ENCODE results near the gene SMYD2. TPM values are rescaled to one million over a fixed set of nuclear protein-coding genes. Genes with fewer than 3 reads are reported as not detected.
"Not testable (repeated sequence)": the region's sequence is repeated elsewhere in the genome, so short reads cannot be mapped to it uniquely, and the experiment has no call there.

The SMYD2 gene
- total RNA-seq, 2 donors from 2014 or later, result 6.2 to 89.5 TPM

DNA sequence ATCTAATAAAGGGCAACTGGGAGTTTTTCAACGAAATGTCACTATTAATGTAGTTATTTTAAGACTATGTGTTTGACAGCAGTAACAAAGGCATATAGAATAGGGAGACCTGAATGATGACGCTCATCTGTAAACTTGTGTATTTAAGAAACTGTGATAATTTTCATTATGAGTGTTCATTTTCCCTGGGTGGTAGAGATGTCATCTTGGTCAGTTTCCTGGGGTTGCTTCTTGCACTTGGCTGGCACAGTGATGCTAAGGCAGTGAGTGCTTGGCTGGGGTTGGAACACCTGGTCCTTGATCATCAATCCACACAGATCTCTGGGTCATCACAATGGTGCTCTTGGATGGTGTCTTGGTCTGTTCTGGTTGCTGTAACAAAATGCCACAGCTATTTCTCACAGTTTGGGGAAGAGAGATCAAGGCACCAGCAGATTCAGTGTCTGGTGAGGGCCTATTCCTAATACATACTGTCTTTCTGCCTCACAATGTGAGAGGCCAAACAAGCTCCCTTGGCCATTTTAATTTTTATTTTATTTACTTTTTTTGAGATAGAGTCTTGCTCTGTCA lies 7.9 kb upstream of the SMYD2 start:
- DNase-seq (ENCODE audit: low spot score), result no peak
- Histone ChIP-seq H3K27me3 (no peaks in the 10 kb centered on the region), H3K9me3 (peaks cover 0 to 2% of the 10 kb centered on the region in 2 donors), H3K27ac (no peak overlapping the region), H3K4me1 (peaks cover 0 to 5% of the 10 kb centered on the region in 2 donors), H3K36me3 (no peaks in the 10 kb centered on the region), H3K4me3 (no peak overlapping the region)
- TF ChIP-seq, protein P1, sequence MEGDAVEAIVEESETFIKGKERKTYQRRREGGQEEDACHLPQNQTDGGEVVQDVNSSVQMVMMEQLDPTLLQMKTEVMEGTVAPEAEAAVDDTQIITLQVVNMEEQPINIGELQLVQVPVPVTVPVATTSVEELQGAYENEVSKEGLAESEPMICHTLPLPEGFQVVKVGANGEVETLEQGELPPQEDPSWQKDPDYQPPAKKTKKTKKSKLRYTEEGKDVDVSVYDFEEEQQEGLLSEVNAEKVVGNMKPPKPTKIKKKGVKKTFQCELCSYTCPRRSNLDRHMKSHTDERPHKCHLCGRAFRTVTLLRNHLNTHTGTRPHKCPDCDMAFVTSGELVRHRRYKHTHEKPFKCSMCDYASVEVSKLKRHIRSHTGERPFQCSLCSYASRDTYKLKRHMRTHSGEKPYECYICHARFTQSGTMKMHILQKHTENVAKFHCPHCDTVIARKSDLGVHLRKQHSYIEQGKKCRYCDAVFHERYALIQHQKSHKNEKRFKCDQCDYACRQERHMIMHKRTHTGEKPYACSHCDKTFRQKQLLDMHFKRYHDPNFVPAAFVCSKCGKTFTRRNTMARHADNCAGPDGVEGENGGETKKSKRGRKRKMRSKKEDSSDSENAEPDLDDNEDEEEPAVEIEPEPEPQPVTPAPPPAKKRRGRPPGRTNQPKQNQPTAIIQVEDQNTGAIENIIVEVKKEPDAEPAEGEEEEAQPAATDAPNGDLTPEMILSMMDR (IDR thresholded peaks at IDR 0.05), result no peak

GRCh38 chr1:214275700-214276099 lies 5.3 kb upstream of the SMYD2 start:
- not testable (repeated sequence) for DNase-seq (ENCODE audit: low spot score); H3K36me3 ChIP-seq; H3K9me3 ChIP-seq; H3K27ac ChIP-seq; H3K4me3 ChIP-seq; H3K27me3 ChIP-seq
- peaks cover 0 to 19% of the 10 kb centered on the region in 2 donors for H3K4me1 ChIP-seq

DNA sequence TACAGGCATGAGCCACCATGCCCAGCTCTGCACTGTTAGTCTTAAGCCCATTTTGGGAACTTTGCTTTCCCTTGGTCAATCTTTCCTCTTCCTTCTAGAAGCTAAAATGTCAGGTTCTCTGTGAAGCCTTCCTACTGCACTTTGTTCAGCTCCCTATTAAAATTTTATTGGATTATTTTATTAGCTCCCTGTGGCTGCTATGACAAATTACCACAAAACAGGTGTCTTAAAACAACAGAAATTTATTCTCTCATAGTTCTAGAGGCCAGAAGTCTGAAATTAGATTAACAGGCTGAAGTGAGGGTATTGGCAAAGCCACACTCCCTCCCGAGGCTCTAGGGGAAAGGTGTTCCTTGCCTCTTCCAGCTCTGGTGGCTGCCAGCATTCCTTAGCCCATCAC lies 4.2 kb upstream of the SMYD2 start:
- Histone ChIP-seq H3K27ac (no peak overlapping the region), H3K4me3 (no peak overlapping the region), H3K27me3 (no peaks in the 10 kb centered on the region), H3K4me1 (peaks cover 0 to 23% of the 10 kb centered on the region in 2 donors), H3K9me3 (peaks cover 0 to 2% of the 10 kb centered on the region in 2 donors), H3K36me3 (no peaks in the 10 kb centered on the region)
- TF ChIP-seq, protein P1 (IDR thresholded peaks at IDR 0.05), result no peak
- no peak for DNase-seq (ENCODE audit: low spot score)

DNA sequence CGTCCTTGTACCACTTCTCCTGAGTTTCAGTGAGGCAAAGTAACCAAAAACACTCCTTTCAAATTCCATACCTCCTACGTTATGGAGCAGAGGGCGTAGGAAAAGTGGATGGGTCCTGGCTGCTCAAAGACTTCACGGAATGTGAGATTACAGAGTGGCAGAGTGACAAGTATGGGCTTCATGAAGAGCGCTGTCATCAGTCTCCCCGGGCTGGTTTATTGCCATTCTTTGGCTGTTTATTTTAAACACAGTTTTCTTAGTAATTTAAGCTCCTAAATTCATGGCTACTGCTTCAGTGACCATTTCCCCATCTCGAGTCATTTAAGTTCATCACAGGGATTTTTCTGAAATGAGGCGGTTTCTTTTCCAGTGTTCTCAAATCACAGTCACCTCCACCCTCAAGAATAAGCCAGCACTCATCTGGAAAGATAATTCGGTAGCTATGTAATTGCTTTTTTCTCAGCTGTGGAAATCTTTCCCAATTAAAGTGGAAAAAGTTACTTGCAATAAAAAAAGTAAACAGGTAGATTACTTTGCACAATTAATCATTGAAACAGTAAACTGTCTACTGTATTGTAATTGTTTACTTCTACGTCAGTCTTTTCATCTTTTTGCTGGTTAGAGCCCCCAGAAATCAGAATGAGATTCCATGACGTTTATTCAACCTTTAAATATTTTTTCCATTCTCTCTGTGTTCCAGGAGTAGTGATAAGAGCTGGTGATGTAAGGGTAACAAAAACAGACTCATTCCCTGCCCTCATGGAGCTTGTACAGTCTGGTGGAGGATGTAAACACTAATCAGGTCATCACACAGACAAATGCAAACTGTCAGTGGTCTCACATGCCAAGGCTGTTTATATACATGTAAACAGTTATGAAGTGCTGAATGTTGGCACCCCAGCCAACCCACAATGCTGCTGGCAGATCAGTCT lies 3.0 kb upstream of the SMYD2 start:
- TF ChIP-seq, protein P1 (IDR thresholded peaks at IDR 0.05), result no peak
- no peak for DNase-seq (ENCODE audit: low spot score)
- no peak overlapping the region for H3K4me3 ChIP-seq
- no peak overlapping the region for H3K27ac ChIP-seq
- H3K4me1 ChIP-seq, result peaks cover 0 to 29% of the 10 kb centered on the region in 2 donors
- no peaks in the 10 kb centered on the region for H3K36me3 ChIP-seq
- no peaks in the 10 kb centered on the region for H3K27me3 ChIP-seq
- peaks cover 0 to 2% of the 10 kb centered on the region in 2 donors for H3K9me3 ChIP-seq

GRCh38 chr1:214280386-214281020 lies 456 bp upstream of the SMYD2 start:
- TF ChIP-seq, protein P1 (IDR thresholded peaks at IDR 0.05), result no peak
- peak; percentile 75 for DNase-seq (ENCODE audit: low spot score)
- H3K27ac ChIP-seq, result peak overlapping the region; percentile 78 to 86
- H3K4me3 ChIP-seq, result peak overlapping the region; percentile 89 to 92
- H3K36me3 ChIP-seq, result no peaks in the 10 kb centered on the region
- no peaks in the 10 kb centered on the region for H3K27me3 ChIP-seq
- H3K4me1 ChIP-seq, result peaks cover 0 to 29% of the 10 kb centered on the region in 2 donors
- H3K9me3 ChIP-seq, result peaks cover 0 to 2% of the 10 kb centered on the region in 2 donors

All from right atrium auricular region (tissue), 2 donors.